ENCODE data around the gene TMUB2.
"Not testable (repeated sequence)": the region's sequence is repeated elsewhere in the genome, so short reads cannot be mapped to it uniquely, and the experiment has no call there.

TMUB2 gene

DNA sequence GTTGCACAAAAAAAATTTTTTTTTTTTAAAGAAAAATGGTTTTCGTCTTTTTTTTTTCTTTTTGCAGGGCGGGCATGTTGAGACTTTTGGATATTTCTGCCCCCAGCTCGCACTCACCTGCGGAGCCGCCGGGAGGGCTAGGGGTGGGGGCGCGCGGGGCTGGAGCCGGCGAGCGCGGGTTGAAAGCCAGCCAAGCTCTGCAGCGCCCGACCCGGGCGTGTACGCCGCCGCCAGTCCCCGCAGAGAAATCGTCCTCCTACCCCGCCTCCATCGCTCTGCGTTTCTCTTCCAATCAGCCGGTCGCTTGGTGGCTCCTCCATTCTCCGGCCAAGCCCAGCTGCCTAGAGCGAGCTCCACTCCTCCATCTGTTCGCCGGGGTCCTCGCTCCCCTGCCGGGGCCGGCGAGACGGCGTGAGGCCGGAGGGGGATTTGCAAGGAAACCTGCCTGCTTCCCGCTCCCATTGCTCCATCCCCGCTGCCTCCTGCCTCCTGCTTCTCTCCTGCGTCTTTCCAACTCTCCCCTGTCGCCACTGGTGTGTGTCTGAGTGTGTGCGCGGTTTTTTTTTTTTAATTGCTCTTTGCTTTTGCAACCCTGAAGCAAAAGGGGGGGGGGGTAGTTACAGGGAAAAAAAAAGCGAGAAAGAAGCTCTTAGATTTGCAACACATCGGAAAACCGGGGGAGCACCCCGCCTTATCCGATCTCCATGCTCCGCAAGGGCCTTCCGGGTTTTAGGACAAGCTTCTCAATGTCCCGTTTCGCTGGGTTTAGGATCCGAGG is 34.5 kb downstream of the TMUB2 start:
- peak; percentile 65 for DNase-seq

GRCh38 chr17:44221862-44222111 is 35.0 kb downstream of the TMUB2 start:
- no peak for DNase-seq

DNA sequence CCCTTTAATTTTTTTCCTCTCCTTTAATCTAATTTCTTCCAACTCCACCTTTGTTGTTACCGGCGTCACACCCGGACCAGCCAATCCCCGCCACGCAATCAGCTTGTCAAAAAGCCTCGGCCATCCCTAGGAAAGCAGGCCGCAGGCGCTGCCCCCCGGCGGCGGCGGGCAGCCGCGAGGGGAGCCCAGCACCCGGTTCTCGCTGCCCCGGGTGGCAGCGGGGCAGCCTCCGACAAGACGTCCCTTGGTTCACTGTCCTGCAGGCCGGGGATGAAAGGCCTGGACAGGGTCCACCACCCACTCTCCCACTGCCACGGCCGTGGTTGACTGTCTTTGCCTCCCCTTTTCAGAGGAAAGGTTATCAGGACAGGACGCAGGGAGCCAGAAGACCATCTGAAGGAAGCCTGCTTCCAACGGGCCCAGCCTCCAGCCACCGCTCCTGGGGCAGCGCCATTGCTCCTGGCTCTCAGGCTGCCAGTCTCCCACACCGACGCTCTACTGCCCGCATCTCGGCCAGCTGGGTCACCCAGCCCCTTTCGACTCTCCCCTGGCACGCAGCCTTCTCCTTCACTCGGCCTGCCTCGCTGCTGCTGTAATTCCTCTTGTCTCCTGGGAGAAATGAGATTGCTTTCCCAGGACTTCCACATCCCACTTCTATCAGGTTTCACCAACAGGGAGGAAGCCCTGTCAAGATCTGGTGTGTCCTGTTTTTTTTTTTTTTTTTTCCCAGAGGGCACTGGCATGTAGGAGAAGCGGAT is 35.5 kb downstream of the TMUB2 start:
- peak; percentile 66 for DNase-seq

GRCh38 chr17:44223541-44224071 is 36.8 kb downstream of the TMUB2 start:
- no peak for DNase-seq

GRCh38 chr17:44229090-44229489 is 42.3 kb downstream of the TMUB2 start:
- DNase-seq, result no peak

- DNase-seq, result no peak
These were observed 43.4 kb downstream of the TMUB2 start for GRCh38 chr17:44230140-44230539.

DNA sequence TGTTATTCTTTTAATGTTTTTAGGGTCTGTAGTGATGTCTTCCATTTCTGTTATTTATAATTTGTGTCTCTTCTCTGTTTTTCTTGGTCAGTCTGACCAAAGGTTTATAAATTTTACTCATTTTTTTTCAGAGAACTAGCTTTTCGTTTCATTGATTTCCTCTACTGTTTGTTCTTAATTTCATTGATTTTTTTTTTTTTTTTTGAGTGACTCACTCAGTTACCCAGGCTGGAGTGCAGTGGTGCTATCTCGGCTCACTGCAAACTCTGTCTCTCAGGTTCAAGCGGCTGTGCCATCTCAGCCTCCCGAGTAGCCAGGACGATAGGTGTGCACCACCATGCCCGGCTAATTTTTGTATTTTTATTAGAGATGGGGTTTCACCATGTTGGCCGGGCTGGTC is 45.3 kb downstream of the TMUB2 start:
- DNase-seq, result no peak

GRCh38 chr17:44233582-44233981 is 46.8 kb downstream of the TMUB2 start:
- no peak for DNase-seq

DNA sequence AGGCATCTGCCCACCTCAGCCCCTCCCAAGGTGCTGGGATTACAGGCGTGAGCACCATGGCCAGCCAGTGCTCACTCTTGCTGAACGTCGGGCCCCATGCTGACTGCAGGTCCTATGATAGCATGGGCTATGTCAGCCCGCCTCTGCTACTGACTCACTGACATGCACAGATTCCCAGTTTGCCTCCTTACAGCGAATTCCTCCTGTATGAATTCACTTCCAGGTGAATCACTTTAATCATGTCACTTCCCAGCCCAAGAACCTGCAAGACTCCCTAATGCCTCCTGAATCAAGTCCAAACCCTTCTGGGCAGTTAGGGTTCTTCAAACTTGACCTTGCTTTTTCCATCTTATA is 48.8 kb downstream of the TMUB2 start:
- no peak for DNase-seq

- no peak for DNase-seq
These were observed 49.7 kb downstream of the TMUB2 start for GRCh38 chr17:44236444-44236991.

DNA sequence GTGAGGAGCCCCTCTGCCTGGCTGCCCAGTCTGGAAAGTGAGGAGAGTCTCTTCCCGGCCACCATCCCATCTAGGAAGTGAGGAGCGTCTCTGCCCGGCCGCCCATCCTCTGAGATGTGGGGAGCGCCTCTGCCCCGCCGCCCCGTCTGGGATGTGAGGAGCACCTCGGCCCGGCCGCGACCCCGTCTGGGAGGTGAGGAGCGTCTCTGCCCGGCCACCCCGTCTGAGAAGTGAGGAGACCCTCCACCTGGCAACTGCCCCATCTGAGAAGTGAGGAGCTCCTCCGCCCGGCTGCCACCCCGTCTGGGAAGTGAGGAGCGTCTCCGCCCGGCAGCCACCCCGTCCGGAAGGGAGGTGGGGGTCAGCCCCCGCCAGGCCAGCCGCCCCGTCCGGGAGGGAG is 51.1 kb downstream of the TMUB2 start:
- not testable (repeated sequence) for DNase-seq

DNA sequence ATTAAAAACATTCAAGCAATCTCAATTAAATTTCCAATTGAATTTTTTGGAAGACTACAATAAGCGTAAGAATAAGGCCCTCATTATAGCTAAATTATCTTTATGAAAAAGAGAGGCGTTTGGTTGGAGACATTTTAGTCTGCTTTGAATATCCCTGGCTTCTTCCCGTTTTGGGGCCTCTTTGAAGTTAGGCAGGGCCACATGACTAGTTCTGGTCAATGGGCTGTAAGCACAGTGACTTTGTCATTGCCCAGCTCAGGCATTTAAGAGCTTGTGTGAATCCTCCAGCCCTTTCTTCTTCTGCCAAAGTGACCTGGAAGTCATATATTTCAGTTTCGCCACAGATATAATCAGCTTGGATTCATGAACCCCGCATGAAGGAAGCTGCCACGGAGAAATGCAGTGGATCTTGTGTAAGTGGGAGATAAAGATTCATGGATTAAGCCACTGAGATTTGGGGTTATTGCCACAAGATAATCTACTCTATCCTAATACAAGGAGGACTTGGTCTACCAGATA is 54.4 kb downstream of the TMUB2 start:
- DNase-seq, result no peak
